GM21526 (cell line): ENCODE results near the gene GREB1.
"Not testable (repeated sequence)": the region's sequence is repeated elsewhere in the genome, so short reads cannot be mapped to it uniquely, and the experiment has no call there.

Source experiments
- ATAC-seq: cut with Tn5 transposase; IDR thresholded peaks from one replicate; pipeline ENCODE4 v1.9.1; 2021; ENCODE audit warnings: moderate library complexity; ENCODE audit not compliant: unreplicated experiment, low FRiP score

Gene GREB1

GRCh38 chr2:11656671-11657101 is 122.8 kb downstream of the GREB1 start:
- ATAC-seq = no peak

GRCh38 chr2:11657195-11657594 is 123.3 kb downstream of the GREB1 start:
- ATAC-seq = no peak

DNA sequence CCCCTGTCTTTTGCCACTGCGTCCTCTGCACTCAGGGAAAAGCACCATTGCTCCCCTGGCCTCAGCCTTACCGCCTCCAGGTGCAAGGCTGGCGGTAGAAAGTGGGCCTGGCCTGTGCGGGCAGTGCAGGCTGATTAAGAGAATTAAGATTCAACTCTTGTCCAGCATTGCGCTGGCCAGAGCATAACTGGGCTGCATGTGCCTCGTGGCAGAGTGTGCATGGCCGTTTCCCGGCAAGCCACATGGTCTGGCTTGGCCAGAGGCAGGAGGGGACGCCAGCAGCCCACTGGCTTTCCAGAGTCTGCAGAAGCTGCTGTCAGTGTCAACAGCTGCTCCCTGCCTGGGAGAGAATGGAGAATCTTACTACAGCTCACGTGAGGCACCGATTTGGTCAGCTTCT is 123.8 kb downstream of the GREB1 start:
- no peak for ATAC-seq

DNA sequence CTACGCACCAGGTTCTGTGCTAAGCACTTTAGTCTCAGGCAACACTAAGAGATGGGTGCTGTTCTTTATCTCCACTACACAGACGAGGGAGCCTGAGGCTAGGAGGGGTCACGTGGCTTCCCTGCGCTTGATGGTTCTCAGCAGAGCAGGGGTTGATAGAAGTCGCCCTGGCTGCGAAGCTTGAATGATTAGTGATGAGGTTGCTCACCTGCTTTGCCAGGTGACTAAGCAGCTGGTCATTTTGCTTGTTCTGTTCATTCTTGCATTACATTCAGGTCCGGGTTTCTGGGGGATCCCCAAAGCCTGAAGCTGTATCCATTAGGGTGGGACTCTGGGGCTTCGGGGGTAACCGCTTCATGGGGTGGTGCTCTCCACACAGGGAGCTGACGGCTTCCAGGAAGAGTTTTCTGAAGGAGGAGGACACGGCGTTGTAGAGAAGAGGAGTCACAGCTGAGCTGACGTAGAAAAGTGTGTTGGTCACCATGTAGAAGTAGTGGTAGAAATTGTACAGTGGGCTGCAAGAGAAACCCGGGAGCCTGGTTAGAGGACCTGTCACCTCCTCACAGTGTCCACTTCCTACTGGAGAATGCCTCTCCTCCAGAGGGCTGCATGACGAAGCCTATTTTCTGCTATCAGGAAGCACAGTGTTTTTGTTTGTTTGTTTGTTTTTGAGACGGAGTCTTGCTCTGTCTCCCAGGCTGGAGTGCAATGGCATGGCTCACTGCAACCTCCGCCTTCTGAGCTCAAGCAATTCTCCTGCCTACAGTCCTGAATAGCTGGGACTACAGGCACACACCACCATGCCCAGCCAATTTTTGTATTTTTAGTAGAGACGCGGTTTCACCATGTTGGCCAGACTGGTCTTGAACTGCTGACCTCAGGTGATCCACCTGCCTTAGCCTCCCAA is 124.6 kb downstream of the GREB1 start:
- ATAC-seq = no peak

GRCh38 chr2:11659115-11659475 is 125.2 kb downstream of the GREB1 start:
- no peak for ATAC-seq

- no peak for ATAC-seq
Observed at GRCh38 chr2:11659851-11660250, 126.0 kb downstream of the GREB1 start.

- not testable (repeated sequence) for ATAC-seq
Observed at GRCh38 chr2:11660396-11660795, 126.6 kb downstream of the GREB1 start.

DNA sequence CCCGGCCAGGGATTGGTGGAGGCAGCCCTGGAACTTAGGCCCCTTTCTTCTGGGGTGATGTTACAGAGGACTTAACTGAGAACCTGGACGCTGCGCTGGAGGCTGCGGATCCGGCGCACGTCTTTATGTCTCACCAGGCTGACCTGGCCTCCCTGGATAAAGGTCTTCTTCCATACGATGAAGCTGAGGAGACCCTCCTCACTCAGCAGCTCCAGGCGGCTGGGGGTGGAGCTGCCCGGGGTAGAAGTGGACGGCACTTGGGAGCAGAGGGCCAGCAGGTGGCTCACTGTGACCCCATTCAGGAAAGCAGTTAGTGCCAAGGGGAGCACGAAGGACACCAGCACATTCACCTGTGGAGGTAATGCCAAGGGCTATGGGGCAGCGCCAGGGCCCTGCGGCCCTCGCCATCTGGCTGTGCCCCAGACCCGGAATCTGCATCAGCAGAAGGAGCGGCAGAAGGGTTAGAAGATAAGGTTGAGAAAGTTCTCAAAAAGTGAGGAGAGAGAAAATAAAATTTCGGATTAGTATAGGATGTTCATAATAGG is 128.1 kb downstream of the GREB1 start:
- ATAC-seq = no peak

- ATAC-seq = no peak
Observed at GRCh38 chr2:11662882-11663281, 129.0 kb downstream of the GREB1 start.

GRCh38 chr2:11663427-11663826 is 129.6 kb downstream of the GREB1 start:
- ATAC-seq = no peak

DNA sequence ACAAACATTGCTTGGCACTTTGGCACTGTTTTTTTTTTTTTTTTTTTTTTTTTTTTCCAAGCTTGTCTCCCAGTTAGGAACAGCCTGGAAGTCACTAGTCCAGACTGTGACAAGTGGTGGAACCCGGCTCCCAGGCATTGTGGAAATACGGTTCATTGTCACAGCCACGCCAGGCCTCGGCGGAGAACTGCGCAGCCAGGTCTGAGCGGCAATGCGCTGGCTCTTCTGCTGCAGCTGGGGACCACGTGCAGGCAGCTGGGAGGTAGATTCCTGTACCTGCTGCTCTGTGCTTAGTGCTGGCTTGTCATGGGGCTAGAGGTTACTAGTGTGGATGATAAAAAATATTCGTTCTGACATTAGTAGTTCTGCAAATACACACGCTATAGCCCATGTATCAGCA is 131.2 kb downstream of the GREB1 start:
- ATAC-seq = no peak

DNA sequence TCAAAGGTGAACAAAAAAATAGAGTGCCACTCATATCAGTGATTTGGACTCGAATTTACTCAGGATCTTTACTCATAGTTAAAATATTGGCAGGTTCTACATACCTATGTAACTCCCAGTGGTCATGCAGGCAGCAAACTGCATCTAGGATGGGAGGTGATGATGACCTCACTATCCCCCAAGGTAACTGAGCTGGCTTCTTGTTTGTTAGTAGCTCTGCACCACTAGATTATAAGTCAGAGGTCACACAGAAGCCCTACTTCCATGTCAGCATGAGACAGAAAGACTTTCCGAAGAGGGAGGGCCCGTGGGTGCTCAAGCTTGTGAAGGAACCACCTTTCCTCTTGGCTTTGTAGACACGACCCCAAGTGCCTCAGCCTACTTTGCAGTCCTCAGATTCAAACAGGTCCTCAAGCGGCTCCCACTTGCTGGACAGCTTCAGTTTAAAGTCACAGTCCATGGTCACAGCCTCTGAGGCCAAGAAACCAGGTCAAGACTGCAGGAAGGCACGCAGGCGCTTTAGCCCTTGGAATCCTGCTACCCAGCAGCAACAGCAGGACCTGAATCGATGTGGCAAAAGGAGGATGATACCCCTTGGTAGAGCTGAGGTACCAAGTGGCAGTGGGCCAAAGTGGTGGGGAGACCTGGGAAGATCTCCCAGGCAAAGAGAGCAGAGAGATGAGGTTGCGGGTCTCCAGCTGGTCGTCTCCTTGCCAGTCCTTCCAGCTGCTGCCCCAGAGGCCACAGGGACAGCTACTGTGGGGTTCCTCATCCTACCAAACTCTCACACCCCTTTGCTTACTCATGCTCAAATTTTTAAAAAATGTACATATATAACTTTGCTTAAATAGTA is 131.9 kb downstream of the GREB1 start:
- ATAC-seq = no peak

DNA sequence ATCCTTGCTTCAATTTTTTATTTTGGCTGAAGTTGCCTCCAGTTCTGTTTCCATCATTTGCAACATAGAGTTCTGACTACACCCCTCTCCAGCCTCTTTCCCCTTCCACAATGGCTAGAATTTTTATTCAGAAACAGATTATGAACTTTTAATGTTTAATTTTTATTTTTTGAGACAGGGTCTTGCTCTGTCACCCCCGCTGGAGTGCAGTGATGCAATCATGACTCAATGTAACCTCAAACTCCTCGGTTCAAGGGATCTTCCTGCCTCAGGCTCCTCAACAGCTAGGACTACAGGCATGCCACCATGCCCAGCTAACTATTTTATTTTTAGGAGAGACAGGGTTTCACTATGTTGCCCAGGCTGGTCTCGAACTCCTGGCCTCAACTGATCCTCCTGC is 133.3 kb downstream of the GREB1 start:
- no peak for ATAC-seq

DNA sequence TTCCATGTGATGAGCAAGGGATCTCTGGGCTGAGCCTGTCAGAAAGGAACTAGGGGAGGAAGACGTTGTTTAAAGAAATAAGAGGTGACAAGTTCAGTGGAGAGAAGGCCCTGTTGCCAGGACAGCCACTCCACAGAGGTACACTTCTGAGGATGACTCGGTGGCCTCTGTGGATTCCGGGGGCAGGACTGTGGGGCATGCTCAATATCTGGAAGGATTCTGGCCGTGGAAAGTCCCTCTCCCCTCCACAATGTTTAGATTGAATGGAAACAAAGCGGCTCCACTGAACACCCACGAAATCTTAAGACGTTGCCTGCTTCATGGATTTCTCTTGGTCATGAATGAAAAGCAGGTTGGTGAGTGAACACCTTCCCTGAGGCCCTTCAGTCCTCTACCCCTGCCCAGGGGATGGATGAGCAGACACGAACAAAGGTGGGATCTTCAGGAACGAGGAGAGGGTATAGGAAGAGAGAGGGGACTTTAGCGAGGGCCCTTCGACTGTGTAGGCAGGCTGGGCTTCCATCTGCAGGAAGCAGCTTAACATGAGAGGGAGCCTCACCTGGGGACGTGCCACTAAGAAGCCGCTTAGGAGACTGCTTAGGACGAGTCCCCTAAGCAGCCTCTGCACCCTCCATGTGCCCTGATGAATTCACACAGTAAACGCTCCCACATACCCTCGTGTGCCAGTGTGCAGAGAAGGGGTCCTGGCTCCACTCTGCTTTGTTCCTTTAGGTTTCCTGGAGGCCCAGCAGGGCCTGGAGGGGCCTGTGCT is 134.2 kb downstream of the GREB1 start:
- ATAC-seq = no peak

GRCh38 chr2:11669454-11670291 is 135.8 kb downstream of the GREB1 start, which contains the start of gene NTSR2:
NTSR2 (minus strand) TSS chr2:11670195; CDS start chr2:11670129, 66 bp downstream.
- ATAC-seq = no peak

- no peak for ATAC-seq
Observed at GRCh38 chr2:11672407-11672806, 138.6 kb downstream of the GREB1 start.

DNA sequence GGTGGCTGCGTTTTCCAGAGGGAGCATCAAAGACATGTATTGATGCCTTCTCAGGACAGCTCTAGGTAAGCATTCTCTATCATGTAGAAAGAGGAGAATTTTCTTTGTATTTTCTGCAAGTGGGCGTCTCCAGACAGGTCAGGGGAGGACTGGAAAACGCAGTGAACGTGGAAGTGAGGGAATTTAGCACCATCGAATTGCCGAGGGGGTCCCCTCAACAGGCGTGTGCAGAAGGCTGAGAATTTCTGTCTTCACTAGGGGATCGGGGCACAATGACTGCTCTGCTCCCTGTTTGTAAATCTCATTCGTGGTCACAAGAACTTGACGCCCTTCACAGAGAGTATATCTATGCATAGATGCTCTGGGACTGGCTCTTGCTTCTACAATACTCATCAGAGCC is 141.1 kb downstream of the GREB1 start:
- ATAC-seq = no peak

DNA sequence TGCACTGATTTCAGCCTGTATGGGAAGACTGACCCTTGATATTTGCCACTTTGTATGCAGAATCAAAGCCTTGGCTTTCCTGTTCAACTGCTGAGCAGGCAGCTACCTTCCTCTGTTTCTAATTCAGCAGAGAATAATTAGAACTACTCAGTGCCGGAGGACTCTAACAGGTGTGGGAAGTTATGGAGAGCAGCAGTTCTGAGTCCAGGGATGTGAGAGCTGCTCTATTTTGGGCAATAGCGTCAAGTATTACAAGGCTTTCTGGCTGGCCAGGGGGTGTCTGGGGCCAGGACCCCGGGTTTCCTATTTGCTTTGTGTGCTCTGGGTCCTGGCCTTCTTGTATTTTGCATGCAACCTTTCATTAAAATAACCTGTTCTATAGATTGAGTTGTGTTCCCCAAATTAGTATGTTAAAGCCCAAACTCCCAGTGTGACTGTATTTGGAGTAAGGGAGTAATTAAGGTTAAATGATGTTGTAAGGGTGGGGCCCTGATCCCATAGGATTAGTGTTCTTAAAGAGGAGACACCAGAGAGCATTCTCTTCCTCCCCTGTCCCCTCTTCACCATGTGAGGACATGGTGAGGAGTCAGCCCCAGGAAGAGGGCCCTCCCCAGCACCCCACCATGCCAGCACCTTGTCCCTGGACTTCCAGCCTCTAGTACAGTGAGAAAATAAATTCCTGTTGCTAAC is 141.7 kb downstream of the GREB1 start:
- no peak for ATAC-seq

DNA sequence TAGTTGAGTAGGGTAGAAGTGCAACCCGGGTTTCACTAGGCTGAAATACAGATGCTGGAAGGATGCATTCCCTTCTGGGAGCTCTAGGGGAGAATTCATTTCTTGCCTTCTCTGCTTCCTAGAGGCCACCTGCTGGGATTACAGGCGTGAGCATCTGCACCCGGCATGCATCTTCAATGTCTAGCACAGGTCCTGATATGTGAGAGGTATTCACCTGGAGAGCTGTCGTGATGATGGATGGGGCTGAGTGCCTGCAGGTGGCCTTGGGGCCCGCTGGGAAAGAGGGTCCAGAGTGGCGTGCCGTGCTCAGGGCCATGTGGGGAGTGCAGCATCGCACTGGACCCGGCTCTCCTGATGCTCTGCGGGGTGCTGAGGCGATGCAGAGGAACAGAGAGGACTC is 142.8 kb downstream of the GREB1 start:
- ATAC-seq = no peak
